HepG2 (cell line): ENCODE data around the gene VEZF1. TPM values are rescaled to one million over a fixed set of nuclear protein-coding genes. Genes with fewer than 3 reads are reported as not detected.

Experiments used
- AHR ChIP-seq: IDR thresholded peaks from 2 replicates; pipeline ENCODE4 v1.6.1; 2018; ENCODE audit warnings: missing genetic modification reagents, missing compliant biosample characterization
- ARID2 ChIP-seq: sonication (generic); formaldehyde crosslinking; IDR thresholded peaks from 2 replicates; pipeline ENCODE4 v1.8.1; 2022; ENCODE audit warnings: mild to moderate bottlenecking, missing genetic modification reagents, borderline replicate concordance
- ATF1 ChIP-seq: IDR thresholded peaks from 2 replicates; pipeline ENCODE4 v1.6.1; 2016; ENCODE audit warnings: mild to moderate bottlenecking, control low read depth
- BCL6 ChIP-seq: IDR thresholded peaks from 2 replicates; pipeline ENCODE4 v1.6.1; 2016; ENCODE audit warnings: missing genetic modification reagents, missing compliant biosample characterization
- BRD4 ChIP-seq: sonication (generic); formaldehyde crosslinking; IDR thresholded peaks from 2 replicates; pipeline ENCODE4 v1.4.0; 2020; ENCODE audit warnings: missing genetic modification reagents
- CHCHD3 ChIP-seq: sonication (generic); formaldehyde crosslinking; IDR thresholded peaks from 2 replicates; pipeline ENCODE4 v1.8.0; 2022; ENCODE audit warnings: mild to moderate bottlenecking, missing genetic modification reagents, moderate library complexity
- EEA1 ChIP-seq: sonication (generic); formaldehyde crosslinking; IDR thresholded peaks from 2 replicates; pipeline ENCODE4 v1.5.1; 2020; ENCODE audit warnings: mild to moderate bottlenecking, missing genetic modification reagents, borderline replicate concordance
- HMG20A ChIP-seq: IDR thresholded peaks from 2 replicates; pipeline ENCODE4 v1.6.1; 2016; ENCODE audit warnings: borderline replicate concordance
- MTA3 ChIP-seq: sonication (generic); formaldehyde crosslinking; IDR thresholded peaks from 2 replicates; pipeline ENCODE4 v1.4.0; 2020; ENCODE audit warnings: missing genetic modification reagents
- MXD4 ChIP-seq: IDR thresholded peaks from 2 replicates; pipeline ENCODE4 v1.6.1; 2016; ENCODE audit warnings: mild to moderate bottlenecking, missing biosample characterization, missing genetic modification reagents
- NCOR1 ChIP-seq: fragments of 200-600 bp; sonication (generic); IDR thresholded peaks from 2 replicates; pipeline ENCODE4 v1.7.0; 2017; ENCODE audit warnings: antibody characterized with exemption, low read length, borderline replicate concordance
- NFIC ChIP-seq: IDR thresholded peaks from 2 replicates; pipeline ENCODE4 v1.6.1; 2012; ENCODE audit warnings: mild to moderate bottlenecking, low read length, inconsistent platforms
- NFYB ChIP-seq: sonication (generic); formaldehyde crosslinking; IDR thresholded peaks from 2 replicates; pipeline ENCODE4 v1.4.0; 2020; ENCODE audit warnings: missing genetic modification reagents
- PHB2 ChIP-seq: fragments of 450-650 bp; IDR thresholded peaks from 2 replicates; pipeline ENCODE4 v1.6.1; 2018; ENCODE audit not compliant: partially characterized antibody
- POGZ ChIP-seq: sonication (generic); formaldehyde crosslinking; IDR thresholded peaks from 2 replicates; pipeline ENCODE4 v1.4.0; 2020; ENCODE audit warnings: mild to moderate bottlenecking, missing genetic modification reagents
- POLR2AphosphoS5 ChIP-seq: IDR thresholded peaks from 2 replicates; pipeline ENCODE4 v1.6.1; 2012; ENCODE audit warnings: low read depth, low read length
- RAD21 ChIP-seq: fragments of 450-650 bp; formaldehyde crosslinking; IDR thresholded peaks from 2 replicates; pipeline ENCODE4 v1.5.0; 2020; ENCODE audit warnings: mild to moderate bottlenecking
- SIX4 ChIP-seq: sonication (generic); formaldehyde crosslinking; IDR thresholded peaks from 2 replicates; pipeline ENCODE4 v1.4.0; 2020; ENCODE audit warnings: missing genetic modification reagents
- SOX5 ChIP-seq: IDR thresholded peaks from 2 replicates; pipeline ENCODE4 v1.6.1; 2016; ENCODE audit warnings: borderline replicate concordance
- SOX6 ChIP-seq, 2 experiments: fragments of 450-650 bp in 1 of 2; sonication (generic) in 1 of 2; formaldehyde crosslinking in 1 of 2; IDR thresholded peaks; 2 replicates each; pipeline versions ENCODE4 v1.4.0 to v1.6.1; 2017 to 2020; ENCODE audit warnings: antibody characterized with exemption in 1 of 2, mild to moderate bottlenecking in 1 of 2, missing genetic modification reagents in 1 of 2
- ZFP1 ChIP-seq: IDR thresholded peaks from 2 replicates; pipeline ENCODE4 v1.6.1; 2016
- ZIK1 ChIP-seq: sonication (generic); formaldehyde crosslinking; IDR thresholded peaks from 2 replicates; pipeline ENCODE4 v1.5.0; 2020; ENCODE audit warnings: mild to moderate bottlenecking, low read depth, missing genetic modification reagents, borderline replicate concordance
- ZKSCAN5 ChIP-seq: sonication (generic); formaldehyde crosslinking; IDR thresholded peaks from 2 replicates; pipeline ENCODE4 v1.5.1; 2020; ENCODE audit warnings: mild to moderate bottlenecking, missing genetic modification reagents
- ZNF549 ChIP-seq: sonication (generic); formaldehyde crosslinking; IDR thresholded peaks from 2 replicates; pipeline ENCODE4 v1.5.0; 2020; ENCODE audit warnings: missing genetic modification reagents
- ZNF556 ChIP-seq: sonication (generic); formaldehyde crosslinking; IDR thresholded peaks from 2 replicates; pipeline ENCODE4 v1.4.0; 2020; ENCODE audit warnings: mild to moderate bottlenecking, missing genetic modification reagents, borderline replicate concordance
- ZNF713 ChIP-seq: sonication (generic); formaldehyde crosslinking; IDR thresholded peaks from 2 replicates; pipeline ENCODE4 v1.4.0; 2020; ENCODE audit warnings: mild to moderate bottlenecking, missing genetic modification reagents
- ZNF768 ChIP-seq: sonication (generic); formaldehyde crosslinking; IDR thresholded peaks from 2 replicates; pipeline ENCODE4 v1.4.0; 2020; ENCODE audit warnings: missing genetic modification reagents
- ZNF776 ChIP-seq: sonication (generic); formaldehyde crosslinking; IDR thresholded peaks from 2 replicates; pipeline ENCODE4 v1.4.0; 2020; ENCODE audit warnings: mild to moderate bottlenecking, missing genetic modification reagents
- polyA plus RNA-seq, 8 experiments: library from polyadenylated mRNA; depleted of rRNA in 3 of 8; stranded (reverse) in 7 of 8; unstranded in 1 of 8; fragments of >200 nt; fragmentation: Illumina TruSeq in 4 of 8; extraction: Trizol in 4 of 8; gene quantifications; 2 replicates each; pipeline versions ENCODE4 v1.2.1 to v1.2.3, GENCODE V29; 2011 to 2016; ENCODE audit warnings: low read depth in 4 of 8, missing spikeins in 1 of 8, mixed read lengths in 1 of 8; ENCODE audit not compliant: insufficient read depth in 1 of 8
- total RNA-seq, 5 experiments: library from RNA; depleted of rRNA; stranded (reverse); fragments of >200 nt; fragmentation: Illumina TruSeq; extraction: Trizol; gene quantifications; 2 replicates each; pipeline ENCODE4 v1.2.3, GENCODE V29; 2016; ENCODE audit warnings: low read depth in 1 of 5
- TF ChIP-seq, protein P1 (sequence below): sonication (generic); formaldehyde crosslinking; IDR thresholded peaks from 2 replicates; pipeline ENCODE4 v1.5.1; 2020; ENCODE audit warnings: mild to moderate bottlenecking, missing genetic modification reagents, moderate library complexity
- TF ChIP-seq, protein P2 (sequence below): sonication (generic); formaldehyde crosslinking; IDR thresholded peaks from 2 replicates; pipeline ENCODE4 v1.9.0; 2021; ENCODE audit warnings: missing genetic modification reagents, mild to moderate bottlenecking, borderline replicate concordance
- TF ChIP-seq, protein P3 (sequence below): sonication (generic); formaldehyde crosslinking; IDR thresholded peaks from 2 replicates; pipeline ENCODE4 v1.4.0; 2020; ENCODE audit warnings: mild to moderate bottlenecking, missing genetic modification reagents

Gene VEZF1
- total and polyA plus RNA-seq, 2 of the 13 experiments (the other 11 are each of a cell fraction or from before 2014, with no cell fraction given) = 45.9 to 49.7 TPM

DNA sequence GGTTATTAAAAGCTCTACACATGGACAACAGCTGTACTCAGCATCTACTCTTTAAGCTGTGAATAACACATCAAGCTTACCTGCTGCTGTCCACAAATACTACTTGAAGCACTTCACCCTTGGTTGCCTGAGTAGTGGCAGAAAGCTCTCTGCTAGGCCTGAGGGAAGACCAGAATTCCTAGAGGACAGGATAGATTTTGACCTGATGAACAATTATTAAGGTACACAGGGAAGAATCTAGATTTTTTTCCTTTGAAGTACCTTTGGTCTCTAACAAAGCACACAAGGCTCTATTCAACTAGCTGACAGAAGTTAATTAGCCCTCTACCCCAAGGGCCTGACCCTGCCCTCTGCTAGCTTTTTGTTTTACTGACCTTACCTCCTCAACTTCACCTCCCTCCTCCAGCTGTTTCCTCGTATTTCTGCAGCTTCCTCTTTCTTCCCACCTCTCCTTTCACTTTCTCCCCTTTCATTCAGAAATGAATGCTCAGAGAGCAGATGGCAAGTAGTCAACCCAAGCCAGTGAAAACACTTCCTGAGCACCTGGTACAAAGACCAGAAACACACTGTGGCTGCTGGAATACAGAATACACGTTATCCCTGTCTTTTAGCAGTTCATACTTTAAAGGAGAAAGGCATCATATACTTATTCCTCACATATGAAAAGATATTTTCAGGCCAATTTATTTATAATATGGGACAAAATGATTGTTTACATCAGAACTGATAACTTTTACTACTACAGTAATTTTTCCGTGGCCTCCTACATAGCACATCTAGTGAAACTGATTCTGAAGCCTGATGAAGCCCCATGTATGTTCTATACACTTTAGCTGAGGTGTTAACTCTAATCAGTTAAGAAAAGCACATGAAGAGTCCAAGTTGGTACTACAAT, 5.7 kb upstream of the VEZF1 start (continued):
- TF ChIP-seq, protein P1, sequence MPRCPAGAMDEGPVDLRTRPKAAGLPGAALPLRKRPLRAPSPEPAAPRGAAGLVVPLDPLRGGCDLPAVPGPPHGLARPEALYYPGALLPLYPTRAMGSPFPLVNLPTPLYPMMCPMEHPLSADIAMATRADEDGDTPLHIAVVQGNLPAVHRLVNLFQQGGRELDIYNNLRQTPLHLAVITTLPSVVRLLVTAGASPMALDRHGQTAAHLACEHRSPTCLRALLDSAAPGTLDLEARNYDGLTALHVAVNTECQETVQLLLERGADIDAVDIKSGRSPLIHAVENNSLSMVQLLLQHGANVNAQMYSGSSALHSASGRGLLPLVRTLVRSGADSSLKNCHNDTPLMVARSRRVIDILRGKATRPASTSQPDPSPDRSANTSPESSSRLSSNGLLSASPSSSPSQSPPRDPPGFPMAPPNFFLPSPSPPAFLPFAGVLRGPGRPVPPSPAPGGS (CRISPR knock-in tag) = no peak
- TF ChIP-seq BCL6 (CRISPR knock-in tag) = peak; percentile 97
- TF ChIP-seq ZNF768 (CRISPR knock-in tag) = no peak
- TF ChIP-seq PHB2 = no peak
- peak; percentile 82; the same call in 1 of the 2 replicates for TF ChIP-seq SOX5 (CRISPR knock-in tag)
- no peak for TF ChIP-seq EEA1 (CRISPR knock-in tag)
- no peak for TF ChIP-seq ZNF713 (CRISPR knock-in tag)
- no peak for TF ChIP-seq ZIK1 (CRISPR knock-in tag)
- TF ChIP-seq ZKSCAN5 (CRISPR knock-in tag) = peak; percentile 56; the same call in 1 of the 2 replicates
- peak; percentile 75; the same call in 1 of the 2 replicates for TF ChIP-seq NCOR1
- TF ChIP-seq ZNF776 = no peak
- TF ChIP-seq, protein P2, sequence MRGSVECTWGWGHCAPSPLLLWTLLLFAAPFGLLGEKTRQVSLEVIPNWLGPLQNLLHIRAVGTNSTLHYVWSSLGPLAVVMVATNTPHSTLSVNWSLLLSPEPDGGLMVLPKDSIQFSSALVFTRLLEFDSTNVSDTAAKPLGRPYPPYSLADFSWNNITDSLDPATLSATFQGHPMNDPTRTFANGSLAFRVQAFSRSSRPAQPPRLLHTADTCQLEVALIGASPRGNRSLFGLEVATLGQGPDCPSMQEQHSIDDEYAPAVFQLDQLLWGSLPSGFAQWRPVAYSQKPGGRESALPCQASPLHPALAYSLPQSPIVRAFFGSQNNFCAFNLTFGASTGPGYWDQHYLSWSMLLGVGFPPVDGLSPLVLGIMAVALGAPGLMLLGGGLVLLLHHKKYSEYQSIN (CRISPR knock-in tag) = no peak
- TF ChIP-seq CHCHD3 (CRISPR knock-in tag) = no peak
- TF ChIP-seq ATF1 (CRISPR knock-in tag) = 0 out of 2 replicates have a peak, but pooled peaks have one; percentile 29
- no peak for TF ChIP-seq NFIC
- TF ChIP-seq POLR2AphosphoS5 = peak; percentile 47; the same call in 1 of the 2 replicates
- no peak for TF ChIP-seq RAD21 (CRISPR knock-in tag)
- TF ChIP-seq, protein P3, sequence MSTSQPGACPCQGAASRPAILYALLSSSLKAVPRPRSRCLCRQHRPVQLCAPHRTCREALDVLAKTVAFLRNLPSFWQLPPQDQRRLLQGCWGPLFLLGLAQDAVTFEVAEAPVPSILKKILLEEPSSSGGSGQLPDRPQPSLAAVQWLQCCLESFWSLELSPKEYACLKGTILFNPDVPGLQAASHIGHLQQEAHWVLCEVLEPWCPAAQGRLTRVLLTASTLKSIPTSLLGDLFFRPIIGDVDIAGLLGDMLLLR (CRISPR knock-in tag) = no peak
- no peak for TF ChIP-seq AHR (CRISPR knock-in tag)
- TF ChIP-seq MXD4 (CRISPR knock-in tag) = 0 out of 2 replicates have a peak, but pooled peaks have one; percentile 20
- no peak for TF ChIP-seq MTA3 (CRISPR knock-in tag)
- TF ChIP-seq ZNF549 (CRISPR knock-in tag) = no peak
- TF ChIP-seq NFYB (CRISPR knock-in tag) = no peak
- TF ChIP-seq ZNF556 = no peak
- no peak for TF ChIP-seq ZFP1 (CRISPR knock-in tag)
- TF ChIP-seq HMG20A (CRISPR knock-in tag) = 0 out of 2 replicates have a peak, but pooled peaks have one; percentile 19
- TF ChIP-seq ARID2 = no peak
- no peak for TF ChIP-seq BRD4 (CRISPR knock-in tag)
- no peak for TF ChIP-seq SOX6 (IDR thresholded peaks at IDR 0.05)
- peak; percentile 83 for TF ChIP-seq SOX6 (CRISPR knock-in tag; IDR thresholded peaks at IDR 0.05)
- no peak for TF ChIP-seq POGZ
- TF ChIP-seq SIX4 (CRISPR knock-in tag) = 0 out of 2 replicates have a peak, but pooled peaks have one; percentile 13
